ENCODE measurements around the gene TMPRSS2.
"Not testable (repeated sequence)": the region's sequence is repeated elsewhere in the genome, so short reads cannot be mapped to it uniquely, and the experiment has no call there.

TMPRSS2 gene

GRCh38 chr21:41418956-41419680 lies 88.8 kb downstream of the TMPRSS2 start:
- H3K9me2 ChIP-seq (ENCODE audit: low read depth, low read length): no peaks in the 10 kb centered on the region
- H3K4me2 ChIP-seq (ENCODE audit: low read length): no peak overlapping the region
- H3K9me3 ChIP-seq (ENCODE audit: low read length): peaks cover 3% of the 10 kb centered on the region; the same call in 1 of the 2 replicates
- no peaks in the 10 kb centered on the region for H4K20me1 ChIP-seq (ENCODE audit: insufficient read depth, low read length)
- peaks cover 20% of the 10 kb centered on the region for H3K4me1 ChIP-seq (ENCODE audit: insufficient read depth, low read length, severe bottlenecking)
- no peaks in the 10 kb centered on the region for H3F3A ChIP-seq (ENCODE audit: insufficient read depth, low read length)
- H2AFZ ChIP-seq (ENCODE audit: low read length): no peak overlapping the region
- TF ChIP-seq EZH2 (IDR thresholded peaks at IDR 0.05; ENCODE audit: borderline replicate concordance, low read length): no peak
- TF ChIP-seq, protein P1, sequence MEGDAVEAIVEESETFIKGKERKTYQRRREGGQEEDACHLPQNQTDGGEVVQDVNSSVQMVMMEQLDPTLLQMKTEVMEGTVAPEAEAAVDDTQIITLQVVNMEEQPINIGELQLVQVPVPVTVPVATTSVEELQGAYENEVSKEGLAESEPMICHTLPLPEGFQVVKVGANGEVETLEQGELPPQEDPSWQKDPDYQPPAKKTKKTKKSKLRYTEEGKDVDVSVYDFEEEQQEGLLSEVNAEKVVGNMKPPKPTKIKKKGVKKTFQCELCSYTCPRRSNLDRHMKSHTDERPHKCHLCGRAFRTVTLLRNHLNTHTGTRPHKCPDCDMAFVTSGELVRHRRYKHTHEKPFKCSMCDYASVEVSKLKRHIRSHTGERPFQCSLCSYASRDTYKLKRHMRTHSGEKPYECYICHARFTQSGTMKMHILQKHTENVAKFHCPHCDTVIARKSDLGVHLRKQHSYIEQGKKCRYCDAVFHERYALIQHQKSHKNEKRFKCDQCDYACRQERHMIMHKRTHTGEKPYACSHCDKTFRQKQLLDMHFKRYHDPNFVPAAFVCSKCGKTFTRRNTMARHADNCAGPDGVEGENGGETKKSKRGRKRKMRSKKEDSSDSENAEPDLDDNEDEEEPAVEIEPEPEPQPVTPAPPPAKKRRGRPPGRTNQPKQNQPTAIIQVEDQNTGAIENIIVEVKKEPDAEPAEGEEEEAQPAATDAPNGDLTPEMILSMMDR (IDR thresholded peaks at IDR 0.05; ENCODE audit: low read length): no peak
- no peak overlapping the region for H3K9ac ChIP-seq (ENCODE audit: low read length)
- no peaks in the 10 kb centered on the region for H3K79me2 ChIP-seq (ENCODE audit: insufficient read depth, low read length)
- no peaks in the 10 kb centered on the region for H3K27me3 ChIP-seq (ENCODE audit: insufficient read depth, low read length)
- H3K36me3 ChIP-seq (ENCODE audit: insufficient read depth, low read length): no peaks in the 10 kb centered on the region
- H3K27ac ChIP-seq (ENCODE audit: low read depth, low read length, poor library complexity, severe bottlenecking): no peak overlapping the region
- H3K4me3 ChIP-seq (ENCODE audit: low read depth, low read length, poor library complexity, severe bottlenecking): no peak overlapping the region

DNA sequence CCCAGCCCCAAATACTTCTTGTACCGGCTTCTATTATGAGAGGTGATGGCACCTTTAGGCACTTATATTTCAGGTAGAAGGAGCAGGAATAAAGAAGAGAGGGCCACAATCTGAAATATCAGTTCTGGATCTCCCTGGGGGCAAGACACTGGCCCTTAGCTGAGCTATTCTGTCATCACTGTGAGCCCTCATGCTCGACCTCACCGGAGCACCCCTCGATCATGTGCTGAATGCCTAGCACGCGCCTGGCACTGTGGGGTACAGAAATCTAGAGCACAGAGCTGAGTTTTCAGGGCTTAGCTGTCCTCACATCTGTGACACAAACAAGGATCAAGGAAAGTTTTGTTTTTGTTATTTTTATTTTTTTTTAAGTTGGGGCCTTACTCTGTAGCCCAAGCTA lies 89.6 kb downstream of the TMPRSS2 start:
- no peaks in the 10 kb centered on the region for H3K36me3 ChIP-seq (ENCODE audit: insufficient read depth, low read length)
- no peaks in the 10 kb centered on the region for H3K9me2 ChIP-seq (ENCODE audit: low read depth, low read length)
- H3K4me2 ChIP-seq (ENCODE audit: low read length): no peak overlapping the region
- no peaks in the 10 kb centered on the region for H4K20me1 ChIP-seq (ENCODE audit: insufficient read depth, low read length)
- peaks cover 3% of the 10 kb centered on the region; the same call in 1 of the 2 replicates for H3K9me3 ChIP-seq (ENCODE audit: low read length)
- no peak overlapping the region for H3K4me3 ChIP-seq (ENCODE audit: low read depth, low read length, poor library complexity, severe bottlenecking)
- no peak overlapping the region for H2AFZ ChIP-seq (ENCODE audit: low read length)
- no peaks in the 10 kb centered on the region for H3K27me3 ChIP-seq (ENCODE audit: insufficient read depth, low read length)
- no peaks in the 10 kb centered on the region for H3K79me2 ChIP-seq (ENCODE audit: insufficient read depth, low read length)
- H3K4me1 ChIP-seq (ENCODE audit: insufficient read depth, low read length, severe bottlenecking): peaks cover 13% of the 10 kb centered on the region
- no peak overlapping the region for H3K9ac ChIP-seq (ENCODE audit: low read length)
- no peak overlapping the region for H3K27ac ChIP-seq (ENCODE audit: low read depth, low read length, poor library complexity, severe bottlenecking)
- H3F3A ChIP-seq (ENCODE audit: insufficient read depth, low read length): no peaks in the 10 kb centered on the region
- TF ChIP-seq, protein P1 (IDR thresholded peaks at IDR 0.05; ENCODE audit: low read length): no peak
- no peak for TF ChIP-seq EZH2 (IDR thresholded peaks at IDR 0.05; ENCODE audit: borderline replicate concordance, low read length)

DNA sequence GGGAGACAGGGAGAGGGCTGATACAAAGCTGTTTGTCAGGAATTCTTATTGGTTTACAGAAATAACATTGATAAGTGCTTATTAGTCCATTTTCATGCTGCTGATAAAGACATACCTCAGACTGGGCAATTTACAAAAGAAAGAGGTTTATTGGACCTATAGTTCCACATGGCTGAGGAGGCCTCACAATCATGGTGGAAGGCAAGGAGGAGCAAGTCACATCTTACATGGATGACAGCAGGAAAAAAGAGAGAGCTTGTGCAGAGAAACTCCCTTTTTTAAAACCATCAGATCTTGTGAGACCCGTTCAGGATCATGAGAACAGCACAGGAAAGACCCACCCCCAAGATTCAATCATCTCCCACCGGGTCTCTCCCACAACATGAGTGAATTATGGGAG lies 90.5 kb downstream of the TMPRSS2 start:
- H3K79me2 ChIP-seq (ENCODE audit: insufficient read depth, low read length); H3K4me2 ChIP-seq (ENCODE audit: low read length): not testable (repeated sequence)

More for the DNA sequence above, 90.5 kb downstream of the TMPRSS2 start:
- not testable (repeated sequence) for H3K27me3 ChIP-seq (ENCODE audit: insufficient read depth, low read length); H3K27ac ChIP-seq (ENCODE audit: low read depth, low read length, poor library complexity, severe bottlenecking); H3K9me2 ChIP-seq (ENCODE audit: low read depth, low read length); H2AFZ ChIP-seq (ENCODE audit: low read length); H4K20me1 ChIP-seq (ENCODE audit: insufficient read depth, low read length); H3F3A ChIP-seq (ENCODE audit: insufficient read depth, low read length); H3K4me3 ChIP-seq (ENCODE audit: low read depth, low read length, poor library complexity, severe bottlenecking); H3K9ac ChIP-seq (ENCODE audit: low read length); H3K36me3 ChIP-seq (ENCODE audit: insufficient read depth, low read length); H3K9me3 ChIP-seq (ENCODE audit: low read length)
- peaks cover 11% of the 10 kb centered on the region for H3K4me1 ChIP-seq (ENCODE audit: insufficient read depth, low read length, severe bottlenecking)
